Measurements from ENCODE around the gene ITPRID1.

The ITPRID1 gene

DNA sequence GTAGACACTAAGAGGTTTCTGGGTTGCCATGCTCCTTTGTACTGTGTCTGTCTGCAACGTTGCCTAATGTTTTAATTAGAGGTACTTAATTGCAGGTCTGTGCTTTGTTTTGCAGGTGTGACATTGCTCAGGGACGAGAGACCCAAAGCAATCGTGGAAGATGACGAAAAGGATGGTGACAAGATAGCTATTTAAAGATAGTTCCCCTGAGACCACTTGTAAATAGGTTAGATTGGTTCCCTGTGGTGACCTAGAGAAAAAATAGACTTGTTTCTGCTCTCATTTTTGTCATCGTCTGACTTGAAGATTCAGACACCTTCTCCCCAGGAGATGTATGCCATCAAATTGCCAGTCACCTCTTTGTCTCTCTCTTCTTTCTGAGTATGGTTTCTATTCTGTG is 193.2 kb downstream of the ITPRID1 start:
- DNase-seq, result no peak
